H9 (cell line): ENCODE results near the gene PPBP. TPM values are rescaled to one million over a fixed set of nuclear protein-coding genes. Genes with fewer than 3 reads are reported as not detected.

Source experiments
- DNase-seq: peaks from one replicate; pipeline ENCODE4 v3.0.0-alpha.2; 2017
- H2AFZ ChIP-seq: one replicate; pipeline ENCODE4 v1.6.1; 2013; ENCODE audit warnings: mild to moderate bottlenecking, low read length, control low read depth, moderate library complexity
- H2AK5ac ChIP-seq: 2 replicates; pipeline ENCODE4 v1.6.1; 2013; ENCODE audit warnings: low read length, control low read depth, mixed read lengths; ENCODE audit not compliant: insufficient read length
- H2BK120ac ChIP-seq: one replicate; pipeline ENCODE4 v1.6.1; 2013; ENCODE audit warnings: low read depth, mild to moderate bottlenecking, low read length, control low read depth, inconsistent platforms; ENCODE audit not compliant: poor library complexity, severe bottlenecking
- H2BK12ac ChIP-seq: 2 replicates; pipeline ENCODE4 v1.6.1; 2013; ENCODE audit warnings: low read length, control low read depth, mixed read lengths, low read depth; ENCODE audit not compliant: insufficient read length
- H2BK15ac ChIP-seq: 2 replicates; pipeline ENCODE4 v1.6.1; 2013; ENCODE audit warnings: low read depth, low read length, control low read depth
- H2BK20ac ChIP-seq: one replicate; pipeline ENCODE4 v1.6.1; 2013; ENCODE audit warnings: low read depth, mild to moderate bottlenecking, low read length, control low read depth, inconsistent platforms; ENCODE audit not compliant: poor library complexity, severe bottlenecking
- H2BK5ac ChIP-seq: 2 replicates; pipeline ENCODE4 v1.6.1; 2013; ENCODE audit warnings: low read length, control low read depth, mixed read lengths; ENCODE audit not compliant: insufficient read length
- H3K14ac ChIP-seq: 2 replicates; pipeline ENCODE4 v1.6.1; 2013; ENCODE audit warnings: low read length, control low read depth; ENCODE audit not compliant: insufficient read depth
- H3K18ac ChIP-seq: 2 replicates; pipeline ENCODE4 v1.6.1; 2013; ENCODE audit warnings: low read depth, mild to moderate bottlenecking, mixed read lengths, low read length, control low read depth; ENCODE audit not compliant: insufficient read length
- H3K23ac ChIP-seq: 2 replicates; pipeline ENCODE4 v1.6.1; 2013; ENCODE audit warnings: low read length, control low read depth, mixed read lengths, low read depth; ENCODE audit not compliant: insufficient read length
- H3K23me2 ChIP-seq: 2 replicates; pipeline ENCODE4 v1.6.1; 2013; ENCODE audit warnings: low read depth, mild to moderate bottlenecking, mixed read lengths, low read length, control low read depth; ENCODE audit not compliant: insufficient read length, poor library complexity, severe bottlenecking
- H3K27ac ChIP-seq: 2 replicates; pipeline ENCODE4 v1.5.1; 2013; ENCODE audit warnings: low read length, control low read depth, mixed read lengths, low read depth; ENCODE audit not compliant: insufficient read length
- H3K27me3 ChIP-seq: 2 replicates; pipeline ENCODE4 v1.6.1; 2013; ENCODE audit warnings: low read length, control low read depth, inconsistent platforms; ENCODE audit not compliant: insufficient read depth
- H3K4ac ChIP-seq: 2 replicates; pipeline ENCODE4 v1.6.1; 2013; ENCODE audit warnings: low read depth, mild to moderate bottlenecking, control low read depth, inconsistent platforms, low read length, moderate library complexity
- H3K4me1 ChIP-seq: 2 replicates; pipeline ENCODE4 v1.6.1; 2013; ENCODE audit warnings: low read length, control low read depth, inconsistent platforms; ENCODE audit not compliant: insufficient read depth
- H3K4me2 ChIP-seq: 2 replicates; pipeline ENCODE4 v1.6.1; 2013; ENCODE audit warnings: low read length, control low read depth, mixed read lengths; ENCODE audit not compliant: insufficient read length, insufficient read depth
- H3K56ac ChIP-seq: 2 replicates; pipeline ENCODE4 v1.6.1; 2013; ENCODE audit warnings: low read depth, mild to moderate bottlenecking, mixed read lengths, low read length, control low read depth; ENCODE audit not compliant: insufficient read length
- H3K79me1 ChIP-seq: 2 replicates; pipeline ENCODE4 v1.6.1; 2013; ENCODE audit warnings: low read depth, mild to moderate bottlenecking, moderate library complexity, low read length, control low read depth, inconsistent platforms; ENCODE audit not compliant: insufficient read depth, poor library complexity, severe bottlenecking
- H3K79me2 ChIP-seq: 2 replicates; pipeline ENCODE4 v1.6.1; 2013; ENCODE audit warnings: low read length, control low read depth, inconsistent platforms; ENCODE audit not compliant: insufficient read depth
- H3K9ac ChIP-seq: 2 replicates; pipeline ENCODE4 v1.6.1; 2013; ENCODE audit warnings: low read length, control low read depth, mixed read lengths; ENCODE audit not compliant: insufficient read length; ENCODE audit errors: extremely low read depth
- H3K9me3 ChIP-seq: one replicate; pipeline ENCODE4 v1.6.1; 2013; ENCODE audit warnings: low read depth, low read length, inconsistent platforms; ENCODE audit not compliant: control insufficient read depth
- H3T11ph ChIP-seq: one replicate; pipeline ENCODE4 v1.6.1; 2013; ENCODE audit warnings: mild to moderate bottlenecking, low read length, control low read depth, inconsistent platforms
- H4K20me1 ChIP-seq: one replicate; pipeline ENCODE4 v1.6.1; 2013; ENCODE audit not compliant: control insufficient read depth, insufficient read length, insufficient read depth
- H4K5ac ChIP-seq: 2 replicates; pipeline ENCODE4 v1.6.1; 2013; ENCODE audit warnings: low read depth, mild to moderate bottlenecking, mixed read lengths, low read length, control low read depth; ENCODE audit not compliant: insufficient read length
- H4K8ac ChIP-seq: replicated peaks from 2 replicates; pipeline ENCODE4 v1.6.1; 2013; ENCODE audit warnings: low read length, control low read depth, mixed read lengths, low read depth; ENCODE audit not compliant: insufficient read length
- H4K91ac ChIP-seq: 2 replicates; pipeline ENCODE4 v1.6.1; 2013; ENCODE audit warnings: low read depth, mild to moderate bottlenecking, moderate library complexity, mixed read lengths, low read length, control low read depth; ENCODE audit not compliant: insufficient read length
- H3K27ac Mint-ChIP-seq, 3 experiments: 2 replicates in 2 of 3; 3 replicates in 1 of 3; pipeline ENCODE4 v1.8.0; 2020 to 2021; ENCODE audit warnings: mixed read lengths in 3 of 3, mild to moderate bottlenecking in 1 of 3, moderate library complexity in 1 of 3
- H3K27me3 Mint-ChIP-seq: 2 replicates; pipeline ENCODE4 v1.8.0; 2021; ENCODE audit warnings: low read depth, mild to moderate bottlenecking, moderate library complexity, mixed read lengths
- H3K36me3 Mint-ChIP-seq, 3 experiments: 2 replicates in 2 of 3; 3 replicates in 1 of 3; pipeline ENCODE4 v1.8.0; 2020 to 2021; ENCODE audit warnings: low read depth in 3 of 3, mixed read lengths in 3 of 3; ENCODE audit not compliant: insufficient read depth in 1 of 3
- H3K4me1 Mint-ChIP-seq, 2 experiments: 2 replicates each; pipeline ENCODE4 v1.8.0; 2020; ENCODE audit warnings: mixed read lengths in 2 of 2
- H3K4me3 Mint-ChIP-seq, 2 experiments: 2 replicates in 1 of 2; 3 replicates in 1 of 2; pipeline ENCODE4 v1.8.0; 2020 to 2021; ENCODE audit warnings: mild to moderate bottlenecking in 2 of 2, mixed read lengths in 2 of 2, moderate library complexity in 1 of 2
- H3K9me3 Mint-ChIP-seq, 2 experiments: 2 replicates in 1 of 2; 3 replicates in 1 of 2; pipeline ENCODE4 v1.8.0; 2020; ENCODE audit warnings: mild to moderate bottlenecking in 2 of 2, mixed read lengths in 2 of 2, moderate library complexity in 1 of 2
- CTCF ChIP-seq: fragments of 200-600 bp; sonication (generic); conservative IDR thresholded peaks from 3 replicates; pipeline ENCODE4 v1.8.0; 2021; ENCODE audit warnings: antibody characterized with exemption, mild to moderate bottlenecking
- WGBS: extraction: QIAGEN DNeasy Blood & Tissue Kit; methylation state at CpG from one replicate; pipeline ENCODE4 v1.1.7; 2013; ENCODE audit warnings: missing lambda C conversion rate, low lambda C conversion rate, mixed read lengths; ENCODE audit not compliant: insufficient read length; ENCODE audit errors: extremely low coverage; 5-methylcytosine and 5-hydroxymethylcytosine counted together
- total RNA-seq: library from RNA; stranded (reverse); gene quantifications from 2 replicates; pipeline ENCODE4 v1.2.1, GENCODE V29; 2021

The PPBP gene
- total RNA-seq, 1 experiment from 2014 or later, result 0.33 TPM

- TF ChIP-seq CTCF, result no peak
Observed at GRCh38 chr4:74016068-74016467, 28.1 kb upstream of the PPBP start.

More at GRCh38 chr4:74016068-74016467, 28.1 kb upstream of the PPBP start:
- H4K8ac ChIP-seq, result no peak overlapping the region
- no peak overlapping the region for H3K14ac ChIP-seq
- no peaks in the 10 kb centered on the region for H3K9me3 ChIP-seq
- H4K20me1 ChIP-seq, result no peaks in the 10 kb centered on the region
- no peaks in the 10 kb centered on the region for H3K79me1 ChIP-seq
- peaks cover 0 to 4% (median 1%) of the 10 kb centered on the region in 3 experiments; a peak in 3 of 7 replicates for H3K36me3 Mint-ChIP-seq
- H3K4me3 Mint-ChIP-seq, result no peak overlapping the region
- no peak overlapping the region for H3K27ac ChIP-seq
- H3K27ac Mint-ChIP-seq, result no peak overlapping the region
- no peak overlapping the region for H3K56ac ChIP-seq
- no peak overlapping the region for H2BK5ac ChIP-seq
- H2BK15ac ChIP-seq, result no peak overlapping the region
- no peak overlapping the region for H3K4ac ChIP-seq
- H3K23me2 ChIP-seq, result no peaks in the 10 kb centered on the region
- no peak overlapping the region for H2BK120ac ChIP-seq
- WGBS, result no CpG with 5 or more reads among the region's 1 CpG
- H3K27me3 Mint-ChIP-seq, result no peaks in the 10 kb centered on the region
- no peak overlapping the region for H3T11ph ChIP-seq
- peaks cover 5% of the 10 kb centered on the region; the same call in 1 of the 2 replicates for H3K4me1 ChIP-seq
- H3K27me3 ChIP-seq, result no peaks in the 10 kb centered on the region
- H2AFZ ChIP-seq, result no peak overlapping the region
- peaks cover 0 to 3% of the 10 kb centered on the region in 2 experiments; a peak in 3 of 5 replicates for H3K9me3 Mint-ChIP-seq
- H3K18ac ChIP-seq, result no peak overlapping the region
- no peak overlapping the region for H3K9ac ChIP-seq
- no peak for DNase-seq
- no peaks in the 10 kb centered on the region for H3K79me2 ChIP-seq
- peaks cover 18 to 24% of the 10 kb centered on the region in 2 experiments for H3K4me1 Mint-ChIP-seq
- no peak overlapping the region for H3K4me2 ChIP-seq
- H2AK5ac ChIP-seq, result no peak overlapping the region
- no peak overlapping the region for H2BK20ac ChIP-seq
- H4K91ac ChIP-seq, result no peak overlapping the region
- H3K23ac ChIP-seq, result no peak overlapping the region
- no peak overlapping the region for H4K5ac ChIP-seq
- H2BK12ac ChIP-seq, result no peak overlapping the region
